Measurements from ENCODE around the gene SUMF1.

The SUMF1 gene

DNA sequence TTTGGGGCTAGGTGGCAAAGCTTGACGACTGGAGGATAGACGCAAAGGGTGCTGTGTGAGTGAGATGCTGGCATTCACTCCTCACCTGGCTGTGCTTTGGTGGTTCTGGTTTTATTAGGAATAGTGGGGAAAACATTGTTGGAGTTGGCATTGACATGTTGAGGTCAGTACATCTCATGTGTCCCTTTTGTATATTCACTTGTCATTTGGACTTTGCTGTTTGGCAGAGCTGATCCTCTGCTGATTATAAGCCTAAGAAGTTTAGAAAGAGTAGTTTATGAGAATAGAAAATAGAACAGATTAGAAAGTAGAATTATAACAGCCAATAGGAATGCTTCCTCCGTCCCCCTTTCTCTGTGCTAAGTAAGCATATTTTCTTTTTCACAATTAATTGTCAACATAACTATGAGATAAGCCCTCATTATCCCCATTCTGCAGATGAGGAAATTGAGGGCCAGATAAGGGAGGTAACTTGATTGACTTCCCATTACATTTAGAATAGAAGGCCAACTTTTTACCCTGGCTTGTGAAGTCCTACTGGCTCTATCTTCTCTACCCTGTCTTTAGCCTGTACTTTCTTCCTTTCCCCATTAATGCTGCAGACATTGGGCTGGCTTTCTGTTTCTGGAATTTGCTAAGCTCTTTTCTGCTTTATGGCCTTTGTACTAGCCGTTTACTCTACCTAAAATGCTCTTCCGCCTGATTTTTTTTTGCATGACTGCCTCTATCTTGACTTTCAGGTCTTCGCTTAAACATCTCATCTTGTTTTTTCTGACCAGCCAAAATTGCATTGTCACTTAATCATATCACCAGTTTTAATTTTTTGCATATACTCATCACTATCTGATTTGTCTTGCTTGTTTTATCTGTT is 38.9 kb upstream of the SUMF1 start:
- no peak for DNase-seq (ENCODE audit: low spot score)
- in situ Hi-C loops (cut with MboI; ENCODE audit: low pct_unique_long_range_greater_than_20kb, low sequenced_read_pairs, unreplicated experiment) = no loop called here
- TF ChIP-seq, protein P1, sequence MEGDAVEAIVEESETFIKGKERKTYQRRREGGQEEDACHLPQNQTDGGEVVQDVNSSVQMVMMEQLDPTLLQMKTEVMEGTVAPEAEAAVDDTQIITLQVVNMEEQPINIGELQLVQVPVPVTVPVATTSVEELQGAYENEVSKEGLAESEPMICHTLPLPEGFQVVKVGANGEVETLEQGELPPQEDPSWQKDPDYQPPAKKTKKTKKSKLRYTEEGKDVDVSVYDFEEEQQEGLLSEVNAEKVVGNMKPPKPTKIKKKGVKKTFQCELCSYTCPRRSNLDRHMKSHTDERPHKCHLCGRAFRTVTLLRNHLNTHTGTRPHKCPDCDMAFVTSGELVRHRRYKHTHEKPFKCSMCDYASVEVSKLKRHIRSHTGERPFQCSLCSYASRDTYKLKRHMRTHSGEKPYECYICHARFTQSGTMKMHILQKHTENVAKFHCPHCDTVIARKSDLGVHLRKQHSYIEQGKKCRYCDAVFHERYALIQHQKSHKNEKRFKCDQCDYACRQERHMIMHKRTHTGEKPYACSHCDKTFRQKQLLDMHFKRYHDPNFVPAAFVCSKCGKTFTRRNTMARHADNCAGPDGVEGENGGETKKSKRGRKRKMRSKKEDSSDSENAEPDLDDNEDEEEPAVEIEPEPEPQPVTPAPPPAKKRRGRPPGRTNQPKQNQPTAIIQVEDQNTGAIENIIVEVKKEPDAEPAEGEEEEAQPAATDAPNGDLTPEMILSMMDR (IDR thresholded peaks at IDR 0.05; ENCODE audit: extremely low read depth, insufficient read depth, missing control alignments) = no peak

DNA sequence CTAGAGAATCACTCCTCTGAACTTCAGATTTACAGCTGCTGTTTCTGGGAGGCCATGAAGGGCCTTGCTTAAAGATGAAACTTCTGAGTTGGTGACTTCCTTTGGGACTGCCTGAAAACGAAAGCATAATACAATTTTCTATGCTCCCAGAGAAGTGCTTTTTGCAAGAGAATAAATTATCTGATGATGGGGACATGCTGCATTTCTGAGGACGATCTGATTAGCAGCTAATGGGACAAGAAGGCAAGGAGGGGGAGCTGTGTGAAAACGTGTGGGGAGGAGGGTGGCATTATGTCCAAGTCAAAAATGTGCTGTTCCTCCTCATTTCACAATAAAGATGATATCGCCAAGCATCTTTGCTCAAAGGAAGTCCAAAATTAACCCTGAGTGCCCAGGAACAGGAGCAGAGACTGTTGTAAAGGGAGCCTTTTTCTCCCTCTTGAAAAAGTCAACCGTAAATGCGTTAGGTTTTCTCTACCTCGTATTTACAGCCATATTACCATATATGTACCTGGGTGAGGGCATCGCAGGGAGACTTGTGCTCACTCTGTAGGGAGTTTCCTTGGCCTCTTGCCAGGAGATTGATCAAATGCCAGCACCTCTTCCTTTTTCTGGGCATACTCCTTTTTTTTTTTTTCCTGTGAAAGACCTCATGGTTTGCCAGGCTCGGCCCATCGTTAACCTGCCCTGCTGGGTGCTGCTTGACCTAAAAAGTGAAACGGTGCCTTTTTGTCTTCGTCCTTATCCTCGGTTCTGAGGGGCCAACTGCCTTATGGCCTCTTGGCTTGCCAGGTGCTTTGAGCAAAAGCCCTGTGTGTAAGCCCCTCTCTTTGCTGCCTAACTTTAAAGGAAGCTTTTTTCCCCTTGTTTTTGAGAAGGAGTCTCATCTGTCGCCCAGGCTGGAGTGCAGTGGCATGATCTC is 37.5 kb upstream of the SUMF1 start:
- in situ Hi-C loops (cut with MboI; ENCODE audit: low pct_unique_long_range_greater_than_20kb, low sequenced_read_pairs, unreplicated experiment) = no loop called here
- no peak for DNase-seq (ENCODE audit: low spot score)
- TF ChIP-seq, protein P1 (IDR thresholded peaks at IDR 0.05; ENCODE audit: extremely low read depth, insufficient read depth, missing control alignments) = no peak

DNA sequence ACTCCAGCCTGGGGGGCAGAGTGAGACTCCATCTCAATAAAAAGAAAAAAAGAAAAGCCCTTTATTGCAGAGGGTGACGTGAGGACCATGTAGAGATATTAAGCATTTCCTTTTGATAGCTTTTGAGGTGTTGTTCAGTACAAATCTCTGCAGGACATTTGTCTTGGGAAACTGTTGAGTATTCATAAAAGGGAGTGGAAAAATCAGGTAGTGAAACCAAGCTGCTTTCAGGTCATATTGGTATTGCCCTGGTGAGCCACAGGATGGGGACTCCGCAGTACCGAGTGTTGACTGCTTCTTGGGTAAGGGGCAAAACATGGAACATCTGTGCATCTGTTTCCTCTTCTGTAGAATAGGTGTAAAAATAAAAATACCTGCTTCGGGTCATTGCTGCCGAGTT is 36.0 kb upstream of the SUMF1 start:
- TF ChIP-seq, protein P1 (IDR thresholded peaks at IDR 0.05; ENCODE audit: extremely low read depth, insufficient read depth, missing control alignments) = no peak
- DNase-seq (ENCODE audit: low spot score) = no peak
- in situ Hi-C loops (cut with MboI; ENCODE audit: low pct_unique_long_range_greater_than_20kb, low sequenced_read_pairs, unreplicated experiment) = no loop called here

DNA sequence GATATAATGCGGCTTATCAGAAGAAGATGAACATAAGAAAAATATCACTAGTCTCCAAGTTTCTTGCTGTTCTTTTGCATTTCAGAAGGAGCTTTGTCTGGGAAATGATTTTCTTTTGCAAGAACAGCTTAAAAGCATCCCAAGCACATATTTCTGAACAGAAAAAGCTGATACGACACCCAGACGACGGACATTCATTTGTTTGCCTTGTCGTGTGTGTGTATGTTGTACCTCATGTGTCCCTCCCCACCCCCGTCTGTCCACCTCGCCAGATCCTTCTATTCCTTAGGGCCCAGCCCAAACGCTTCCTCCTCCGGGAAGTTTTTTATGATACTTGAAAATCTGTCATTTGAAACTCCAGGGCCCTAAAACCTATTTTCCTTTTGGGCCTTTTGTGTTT is 34.9 kb upstream of the SUMF1 start:
- in situ Hi-C loops (cut with MboI; ENCODE audit: low pct_unique_long_range_greater_than_20kb, low sequenced_read_pairs, unreplicated experiment) = no loop called here
- no peak for DNase-seq (ENCODE audit: low spot score)
- TF ChIP-seq, protein P1 (IDR thresholded peaks at IDR 0.05; ENCODE audit: extremely low read depth, insufficient read depth, missing control alignments) = no peak

DNA sequence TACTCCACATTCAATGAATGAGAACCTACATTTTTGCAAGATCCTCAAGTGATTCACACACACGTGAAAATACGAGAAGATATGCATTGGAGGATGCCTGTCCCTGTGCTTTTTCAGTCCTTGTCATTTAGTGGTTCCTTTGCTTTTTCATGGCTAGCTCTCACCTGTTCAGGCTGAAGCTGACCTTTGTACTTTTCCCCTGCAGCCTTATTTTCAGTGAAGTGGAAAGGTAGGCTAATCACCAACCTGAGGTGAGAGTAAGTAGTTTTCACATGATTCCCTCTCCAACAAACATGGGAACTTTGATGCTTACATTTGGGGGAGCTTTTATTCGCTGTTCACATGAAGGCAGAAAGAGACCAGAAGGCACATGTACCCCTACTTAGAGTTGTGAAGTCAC is 34.4 kb upstream of the SUMF1 start:
- DNase-seq (ENCODE audit: low spot score) = no peak
- in situ Hi-C loops (cut with MboI; ENCODE audit: low pct_unique_long_range_greater_than_20kb, low sequenced_read_pairs, unreplicated experiment) = no loop called here
- TF ChIP-seq, protein P1 (IDR thresholded peaks at IDR 0.05; ENCODE audit: extremely low read depth, insufficient read depth, missing control alignments) = no peak

DNA sequence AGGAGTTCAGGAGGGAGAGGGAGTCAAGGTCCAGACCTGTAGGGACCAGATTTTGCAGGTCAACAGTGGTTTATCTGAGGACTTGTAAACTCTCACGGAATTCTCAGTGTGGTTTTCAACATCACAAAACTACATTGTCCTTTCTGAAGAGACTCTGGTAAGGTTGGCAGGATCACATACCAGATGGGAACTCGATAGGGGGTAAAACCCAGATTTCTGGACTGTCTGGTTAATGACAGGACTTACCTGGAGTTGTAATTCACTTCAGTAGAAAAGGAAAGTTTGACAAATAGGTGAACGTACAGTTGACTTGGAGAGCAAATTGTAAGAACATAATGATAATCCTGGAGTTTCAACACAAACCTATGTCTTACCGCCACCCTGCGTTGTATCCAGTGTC is 31.4 kb upstream of the SUMF1 start:
- in situ Hi-C loops (cut with MboI; ENCODE audit: low pct_unique_long_range_greater_than_20kb, low sequenced_read_pairs, unreplicated experiment) = no loop called here
- TF ChIP-seq, protein P1 (IDR thresholded peaks at IDR 0.05; ENCODE audit: extremely low read depth, insufficient read depth, missing control alignments) = no peak
- DNase-seq (ENCODE audit: low spot score) = no peak

Measured in GM13977 (cell line).